ENCODE measurements around the gene FAT1. TPM values are rescaled to one million over a fixed set of nuclear protein-coding genes. Genes with fewer than 3 reads are reported as not detected.

FAT1 gene
- total RNA-seq, 1 donor from 2014 or later: 67.7 TPM

DNA sequence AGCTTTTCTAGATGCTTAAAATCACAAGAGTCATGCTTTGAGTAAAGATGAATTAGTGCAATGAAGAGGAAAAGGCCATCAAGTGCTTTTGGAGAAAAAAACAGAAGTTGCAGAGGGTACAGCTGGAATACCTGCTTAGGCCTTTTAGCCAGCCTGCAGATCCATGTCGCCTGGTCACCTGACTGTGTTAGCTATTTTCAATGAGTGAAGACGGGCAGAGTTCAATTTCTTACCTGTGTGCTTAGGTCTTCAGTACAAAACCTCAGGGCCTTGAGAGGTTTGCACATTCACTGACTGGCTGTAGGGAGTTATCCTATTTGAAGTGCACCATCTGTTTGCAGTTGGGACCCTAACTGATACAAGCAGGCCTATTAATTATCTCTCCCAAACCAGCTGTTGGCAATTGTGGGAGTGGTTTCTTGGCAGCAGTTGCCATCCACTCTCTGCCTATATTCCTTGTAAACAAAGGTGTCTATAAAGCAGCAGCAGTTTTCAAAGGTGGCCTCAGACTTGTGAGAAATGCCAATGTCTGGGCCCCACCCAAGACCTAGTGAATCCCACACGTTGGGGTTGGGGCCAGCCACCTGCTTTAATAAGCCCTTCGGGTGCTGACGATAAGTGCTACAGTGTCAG is 16.3 kb upstream of the FAT1 start:
- peaks cover 3% of the 10 kb centered on the region for H3K27me3 Mint-ChIP-seq (ENCODE audit: unreplicated experiment)
- H3K27ac Mint-ChIP-seq (ENCODE audit: unreplicated experiment): no peak overlapping the region
- peaks cover 5% of the 10 kb centered on the region for H3K4me1 Mint-ChIP-seq (ENCODE audit: unreplicated experiment)
- TF ChIP-seq CTCF (IDR thresholded peaks at IDR 0.05; ENCODE audit: unreplicated experiment): no peak
- H3K9me3 Mint-ChIP-seq (ENCODE audit: unreplicated experiment): no peaks in the 10 kb centered on the region
- DNase-seq (ENCODE audit: low spot score): no peak
- H3K4me3 Mint-ChIP-seq (ENCODE audit: unreplicated experiment): no peak overlapping the region
- H3K36me3 Mint-ChIP-seq (ENCODE audit: low read depth, unreplicated experiment): no peaks in the 10 kb centered on the region

DNA sequence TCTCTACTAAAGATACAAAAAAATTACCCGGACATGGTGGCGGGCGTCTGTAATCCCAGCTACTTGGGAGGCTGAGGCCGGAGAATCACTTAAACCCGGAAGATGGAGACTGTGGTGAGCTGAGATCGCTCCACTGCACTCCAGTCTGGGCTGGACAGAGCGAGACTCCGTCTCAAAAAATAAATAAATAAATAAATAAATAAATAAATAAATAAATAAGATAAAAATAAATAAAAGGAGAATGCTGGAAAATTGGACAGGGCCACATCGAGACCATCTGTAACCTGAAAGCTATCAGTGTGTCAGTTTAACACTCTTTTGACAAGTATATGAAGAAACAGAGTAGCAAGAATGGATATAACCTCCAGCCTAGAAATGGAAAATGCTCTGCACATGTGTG is 15.7 kb upstream of the FAT1 start:
- Mint-ChIP-seq H3K4me3 (ENCODE audit: unreplicated experiment) (no peak overlapping the region), H3K36me3 (ENCODE audit: low read depth, unreplicated experiment) (no peaks in the 10 kb centered on the region), H3K9me3 (ENCODE audit: unreplicated experiment) (no peaks in the 10 kb centered on the region), H3K27ac (ENCODE audit: unreplicated experiment) (no peak overlapping the region), H3K4me1 (ENCODE audit: unreplicated experiment) (peaks cover 5% of the 10 kb centered on the region), H3K27me3 (ENCODE audit: unreplicated experiment) (peaks cover 3% of the 10 kb centered on the region)
- DNase-seq (ENCODE audit: low spot score): no peak
- no peak for TF ChIP-seq CTCF (IDR thresholded peaks at IDR 0.05; ENCODE audit: unreplicated experiment)

DNA sequence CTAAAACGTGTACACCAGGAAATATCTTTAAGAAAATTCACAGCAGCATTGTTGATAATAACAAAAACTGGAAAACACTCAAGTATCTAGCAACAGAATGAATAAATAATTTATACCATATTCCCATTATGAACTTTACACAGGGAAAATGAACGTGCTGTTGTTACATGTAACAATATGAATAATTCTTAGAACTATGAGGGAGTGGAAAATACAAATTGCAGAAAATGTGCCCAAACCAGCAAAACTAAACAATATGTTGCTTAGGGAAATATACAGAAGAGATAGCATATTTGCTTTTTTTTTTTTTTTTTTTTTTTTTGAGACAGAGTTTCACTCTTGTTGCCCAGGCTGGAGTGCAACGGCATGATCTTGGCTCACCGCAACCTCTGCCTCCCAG is 14.8 kb upstream of the FAT1 start:
- no peaks in the 10 kb centered on the region for H3K36me3 Mint-ChIP-seq (ENCODE audit: low read depth, unreplicated experiment)

GRCh38 chr4:186737427-186737826 is 13.8 kb upstream of the FAT1 start:
- TF ChIP-seq CTCF (IDR thresholded peaks at IDR 0.05; ENCODE audit: unreplicated experiment): no peak
- DNase-seq (ENCODE audit: low spot score): no peak
- Mint-ChIP-seq H3K27ac (ENCODE audit: unreplicated experiment) (no peak overlapping the region), H3K27me3 (ENCODE audit: unreplicated experiment) (peaks cover 3% of the 10 kb centered on the region), H3K4me3 (ENCODE audit: unreplicated experiment) (no peak overlapping the region), H3K4me1 (ENCODE audit: unreplicated experiment) (peaks cover 5% of the 10 kb centered on the region), H3K36me3 (ENCODE audit: low read depth, unreplicated experiment) (no peaks in the 10 kb centered on the region), H3K9me3 (ENCODE audit: unreplicated experiment) (no peaks in the 10 kb centered on the region)

More for the DNA sequence above, 14.8 kb upstream of the FAT1 start:
- Mint-ChIP-seq H3K27me3 (ENCODE audit: unreplicated experiment) (peaks cover 3% of the 10 kb centered on the region), H3K27ac (ENCODE audit: unreplicated experiment) (no peak overlapping the region), H3K9me3 (ENCODE audit: unreplicated experiment) (no peaks in the 10 kb centered on the region), H3K4me1 (ENCODE audit: unreplicated experiment) (peaks cover 5% of the 10 kb centered on the region), H3K4me3 (ENCODE audit: unreplicated experiment) (no peak overlapping the region)
- TF ChIP-seq CTCF (IDR thresholded peaks at IDR 0.05; ENCODE audit: unreplicated experiment): no peak
- no peak for DNase-seq (ENCODE audit: low spot score)

DNA sequence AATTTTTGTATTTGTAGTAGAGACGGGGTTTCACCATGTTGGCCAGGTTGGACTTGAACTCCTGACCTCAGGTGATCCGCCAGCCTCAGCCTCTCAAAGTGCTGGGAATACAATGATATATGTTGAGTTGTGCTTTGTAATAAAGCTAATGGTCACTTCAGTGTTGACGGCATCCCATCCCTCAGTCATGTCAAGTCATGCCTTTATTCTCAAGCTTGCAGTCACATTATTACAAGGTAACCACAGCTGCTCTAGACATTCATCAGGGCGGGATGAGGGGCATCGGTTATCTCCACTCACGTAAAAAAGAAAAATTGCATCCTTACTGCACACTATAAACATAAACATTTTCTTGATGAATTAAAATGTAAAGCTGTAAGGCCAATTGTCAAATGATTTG is 12.8 kb upstream of the FAT1 start:
- Mint-ChIP-seq H3K9me3 (ENCODE audit: unreplicated experiment) (no peaks in the 10 kb centered on the region), H3K4me1 (ENCODE audit: unreplicated experiment) (peaks cover 5% of the 10 kb centered on the region), H3K27ac (ENCODE audit: unreplicated experiment) (no peak overlapping the region), H3K4me3 (ENCODE audit: unreplicated experiment) (no peak overlapping the region), H3K27me3 (ENCODE audit: unreplicated experiment) (peaks cover 3% of the 10 kb centered on the region), H3K36me3 (ENCODE audit: low read depth, unreplicated experiment) (no peaks in the 10 kb centered on the region)
- TF ChIP-seq CTCF (IDR thresholded peaks at IDR 0.05; ENCODE audit: unreplicated experiment): no peak
- DNase-seq (ENCODE audit: low spot score): no peak
